Measurements from ENCODE around the gene TRAP1. TPM values are rescaled to one million over a fixed set of nuclear protein-coding genes. Genes with fewer than 3 reads are reported as not detected.
A peak's percentile ranks its signal among the peaks of the same experiment; 100 is the strongest.

TRAP1 gene
- total RNA-seq, 1 donor from 2014 or later: 94.3 TPM

DNA sequence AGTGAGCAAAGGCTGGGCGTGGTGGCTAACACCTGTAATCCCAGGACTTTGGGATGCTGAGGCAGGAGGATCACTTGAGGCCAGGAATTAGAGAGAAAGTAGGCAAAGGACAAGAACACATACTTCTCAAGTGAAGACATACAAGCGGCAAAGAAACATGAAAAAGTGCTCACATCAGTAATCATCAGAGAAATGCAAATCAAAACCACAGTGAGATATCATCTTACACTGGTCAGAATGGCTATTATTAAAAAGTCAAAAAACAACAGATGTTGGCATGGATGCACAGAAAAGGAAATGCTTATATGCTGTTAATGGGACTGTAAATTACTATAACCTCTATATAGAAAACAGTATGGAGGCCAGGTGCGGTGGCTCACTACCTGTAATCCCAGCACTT lies 93.7 kb downstream of the TRAP1 start:
- no peaks in the 10 kb centered on the region for H3K36me3 ChIP-seq (ENCODE audit: control insufficient read depth, insufficient read depth, low read length)
- no peak for DNase-seq (ENCODE audit: low read depth)
- no peak overlapping the region for H3K4me3 ChIP-seq (ENCODE audit: low read depth, low read length)
- no peaks in the 10 kb centered on the region for H3K27me3 ChIP-seq (ENCODE audit: control insufficient read depth, insufficient read depth, low read length)
- TF ChIP-seq CTCF (IDR thresholded peaks at IDR 0.05; ENCODE audit: insufficient read depth, low read length, poor library complexity, severe bottlenecking): no peak

DNA sequence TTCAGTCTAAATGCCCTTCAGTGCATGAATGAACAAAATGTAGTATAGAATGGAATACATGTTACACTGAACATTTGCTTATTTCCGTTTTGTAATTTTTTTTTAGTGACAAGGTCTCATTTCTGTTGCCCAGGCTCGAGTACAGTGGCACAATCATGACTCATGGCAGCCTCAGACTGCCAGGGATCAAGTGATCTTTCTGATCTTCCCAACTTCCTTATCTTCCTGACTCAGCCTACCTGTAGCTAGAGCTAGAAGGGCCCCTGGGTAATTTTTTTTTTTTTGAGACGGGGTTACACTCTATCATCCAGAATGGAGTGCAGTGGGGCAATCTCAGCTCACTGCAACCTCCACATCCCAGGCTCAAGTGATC lies 98.6 kb downstream of the TRAP1 start:
- Histone ChIP-seq H3K36me3 (ENCODE audit: control insufficient read depth, insufficient read depth, low read length) (no peaks in the 10 kb centered on the region), H3K27me3 (ENCODE audit: control insufficient read depth, insufficient read depth, low read length) (no peaks in the 10 kb centered on the region), H3K4me3 (ENCODE audit: low read depth, low read length) (no peak overlapping the region)
- no peak for DNase-seq (ENCODE audit: low read depth)
- no peak for TF ChIP-seq CTCF (IDR thresholded peaks at IDR 0.05; ENCODE audit: insufficient read depth, low read length, poor library complexity, severe bottlenecking)

DNA sequence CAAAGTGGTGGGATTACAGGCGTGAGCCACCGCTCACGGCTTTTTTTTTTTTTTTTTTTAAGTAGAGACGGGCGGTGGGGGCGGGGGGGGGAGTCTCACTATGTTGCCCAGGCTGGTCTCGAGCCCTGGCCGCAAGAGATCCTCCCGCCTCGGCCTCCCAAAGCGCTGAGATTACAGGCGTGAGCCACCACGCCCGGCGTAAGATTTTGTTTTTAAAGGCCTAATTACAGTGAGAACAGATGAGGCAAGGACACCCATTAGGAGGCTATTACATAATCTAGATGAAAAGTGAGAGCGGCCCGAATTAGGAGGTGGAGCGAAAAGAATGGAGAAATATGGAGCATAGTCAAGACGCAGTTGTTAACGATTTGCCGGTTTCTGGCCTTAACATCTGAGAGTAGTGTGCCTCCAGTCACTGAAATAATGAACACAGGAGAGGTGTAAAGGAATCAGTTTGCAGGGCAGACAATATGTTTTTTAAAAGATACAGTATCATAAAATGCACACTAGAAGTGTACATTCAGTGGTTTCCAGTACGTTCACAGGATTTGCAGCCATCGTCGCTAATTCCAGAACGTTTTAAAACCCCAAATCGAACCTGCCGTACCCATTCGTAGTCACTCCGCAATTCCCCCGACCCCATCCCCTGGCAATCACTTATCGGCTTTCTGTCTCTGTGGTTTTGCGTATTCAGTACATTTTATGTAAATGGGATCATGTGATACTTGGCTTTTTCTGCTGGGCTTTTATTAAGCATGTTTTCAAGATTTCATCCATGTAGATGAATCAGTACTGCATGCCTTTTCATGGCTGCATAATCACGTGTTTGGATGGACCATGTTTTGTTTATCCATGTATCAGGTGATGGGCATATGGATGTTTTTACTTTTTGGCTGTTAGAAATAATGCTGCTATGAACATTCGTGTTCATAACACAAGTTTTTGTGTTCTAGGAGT lies 104.5 kb downstream of the TRAP1 start:
- H3K4me3 ChIP-seq (ENCODE audit: low read depth, low read length): peak overlapping the region; percentile 69
- no peak for TF ChIP-seq CTCF (IDR thresholded peaks at IDR 0.05; ENCODE audit: insufficient read depth, low read length, poor library complexity, severe bottlenecking)
- no peaks in the 10 kb centered on the region for H3K36me3 ChIP-seq (ENCODE audit: control insufficient read depth, insufficient read depth, low read length)
- no peaks in the 10 kb centered on the region for H3K27me3 ChIP-seq (ENCODE audit: control insufficient read depth, insufficient read depth, low read length)
- no peak for DNase-seq (ENCODE audit: low read depth)

DNA sequence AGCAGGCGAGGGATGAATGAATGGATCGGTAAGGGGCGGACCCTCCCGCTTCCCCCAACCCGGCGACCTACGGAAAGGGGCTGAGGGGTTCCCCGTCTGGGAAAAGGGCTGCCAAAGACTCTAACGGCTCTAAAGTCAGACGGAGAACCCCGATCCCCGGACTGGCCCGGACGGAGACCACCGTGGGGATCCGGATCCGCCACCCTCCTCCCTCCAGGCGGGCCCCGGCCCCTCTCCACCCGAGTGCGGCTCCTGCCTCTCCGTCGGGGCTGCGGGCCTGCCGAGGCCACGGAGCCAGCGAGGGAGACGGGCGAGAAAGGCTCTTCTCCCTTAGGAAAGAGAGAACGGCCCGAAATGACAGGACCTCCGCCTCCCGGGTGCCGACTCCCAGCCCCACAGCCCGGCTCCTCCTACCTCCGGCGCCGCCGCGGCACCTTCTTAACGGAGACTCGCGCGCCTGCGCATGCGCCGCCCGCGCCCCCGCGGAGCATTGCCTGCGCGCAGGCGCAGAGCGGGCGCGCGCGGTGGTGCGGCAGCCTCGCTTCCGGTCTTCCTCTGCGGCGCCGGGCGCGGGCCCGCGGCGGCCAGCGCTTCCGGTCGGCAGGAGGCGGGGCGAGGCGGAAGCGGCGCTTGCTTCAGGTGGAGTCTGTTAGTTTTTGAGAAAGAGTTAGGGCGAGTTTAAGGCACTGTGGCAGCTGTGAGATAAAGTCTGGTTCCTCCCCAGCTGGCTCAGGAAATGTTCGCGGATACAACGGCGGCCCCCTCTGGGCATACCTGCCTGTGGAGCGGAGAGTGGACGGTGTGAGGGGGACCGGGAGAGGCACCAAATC lies 106.0 kb downstream of the TRAP1 start, which contains the start of gene SLX4:
SLX4 (minus strand) TSS at position 461 of the 830 bp plus-strand sequence. CDS start 2,642 bp downstream, outside the sequence.
- peak within 1 kb of the TSS; percentile 69 for H3K4me3 ChIP-seq (ENCODE audit: low read depth, low read length)
- TF ChIP-seq CTCF (IDR thresholded peaks at IDR 0.05; ENCODE audit: insufficient read depth, low read length, poor library complexity, severe bottlenecking): no peak
- H3K27me3 ChIP-seq (ENCODE audit: control insufficient read depth, insufficient read depth, low read length): no peaks in the 10 kb centered on the region
- no peaks in the 10 kb centered on the region for H3K36me3 ChIP-seq (ENCODE audit: control insufficient read depth, insufficient read depth, low read length)
- DNase-seq (ENCODE audit: low read depth): peak; percentile 52

- DNase-seq (ENCODE audit: low read depth): no peak
- Histone ChIP-seq H3K4me3 (ENCODE audit: low read depth, low read length) (peak overlapping the region; percentile 62), H3K27me3 (ENCODE audit: control insufficient read depth, insufficient read depth, low read length) (no peaks in the 10 kb centered on the region), H3K36me3 (ENCODE audit: control insufficient read depth, insufficient read depth, low read length) (no peaks in the 10 kb centered on the region)
- TF ChIP-seq CTCF (IDR thresholded peaks at IDR 0.05; ENCODE audit: insufficient read depth, low read length, poor library complexity, severe bottlenecking): no peak
These were observed 106.6 kb downstream of the TRAP1 start for GRCh38 chr16:3610698-3611145.

All from kidney epithelial cell (primary cell).